ENCODE results near the gene SLC30A4. TPM values are rescaled to one million over a fixed set of nuclear protein-coding genes. Genes with fewer than 3 reads are reported as not detected.

SLC30A4 gene

Small RNA genes within 50 kb of the gene (small RNA-seq; reads per million reads assigned to genes)
- gene DPPA5P2 (not detected), gene SNORA41B (0.49 reads per million)
